CD8-positive, alpha-beta memory T cell (primary cell): ENCODE data around the gene C14orf93. TPM values are rescaled to one million over a fixed set of nuclear protein-coding genes. Genes with fewer than 3 reads are reported as not detected.
A peak's percentile ranks its signal among the peaks of the same experiment; 100 is the strongest.

Experiments
- CTCF ChIA-PET: fragments of 350-600 bp; sonication (Branson Sonifier 250); formaldehyde crosslinking; loops from one replicate; lab custom pipeline; 2021; ENCODE audit warnings: antibody characterized with exemption; lab: Charles Lee
- POLR2A ChIA-PET: fragments of 350-600 bp; sonication (Branson Sonifier 250); formaldehyde crosslinking; loops from one replicate; lab custom pipeline; 2021; ENCODE audit warnings: antibody characterized with exemption; lab: Charles Lee
- DNase-seq, 5 donors: peaks; one replicate each; pipeline versions ENCODE4 v3.0.0 to v3.0.0-alpha.2; 2020 to 2022; ENCODE audit warnings: mixed read lengths in 1 of 5
- H3K27ac ChIP-seq: one replicate; pipeline ENCODE4 v1.7.0; 2013; ENCODE audit warnings: low read depth, mild to moderate bottlenecking, low read length, moderate library complexity
- H3K27me3 ChIP-seq: 2 replicates; pipeline ENCODE4 v1.7.0; 2013; ENCODE audit warnings: low read length, mild to moderate bottlenecking; ENCODE audit not compliant: insufficient read depth, poor library complexity, severe bottlenecking
- H3K36me3 ChIP-seq: 2 replicates; pipeline ENCODE4 v1.7.0; 2013; ENCODE audit warnings: mild to moderate bottlenecking, low read length, moderate library complexity; ENCODE audit not compliant: insufficient read depth
- H3K4me1 ChIP-seq: 2 replicates; pipeline ENCODE4 v1.7.0; 2013; ENCODE audit warnings: mild to moderate bottlenecking, low read length, moderate library complexity; ENCODE audit not compliant: insufficient read depth
- H3K4me3 ChIP-seq: 2 replicates; pipeline ENCODE4 v1.7.0; 2013; ENCODE audit warnings: mild to moderate bottlenecking, low read length
- H3K9me3 ChIP-seq: 2 replicates; pipeline ENCODE4 v1.7.0; 2013; ENCODE audit warnings: mild to moderate bottlenecking, low read length
- H3K27ac Mint-ChIP-seq, 8 donors: one replicate each; pipeline ENCODE4 v1.8.0; 2020 to 2021; ENCODE audit warnings: mixed read lengths in 8 of 8, mild to moderate bottlenecking in 6 of 8, inconsistent platforms in 3 of 8, moderate library complexity in 3 of 8
- H3K27me3 Mint-ChIP-seq, 2 donors: one replicate each; pipeline ENCODE4 v1.8.0; 2020 to 2021; ENCODE audit warnings: mixed read lengths in 2 of 2, mild to moderate bottlenecking in 1 of 2, moderate library complexity in 1 of 2
- H3K36me3 Mint-ChIP-seq, 3 donors: one replicate each; pipeline ENCODE4 v1.8.0; 2020 to 2021; ENCODE audit warnings: mixed read lengths in 3 of 3, inconsistent platforms in 1 of 3, mild to moderate bottlenecking in 1 of 3
- H3K4me1 Mint-ChIP-seq, 3 donors: one replicate each; pipeline ENCODE4 v1.8.0; 2020 to 2021; ENCODE audit warnings: mixed read lengths in 3 of 3, inconsistent platforms in 1 of 3, mild to moderate bottlenecking in 1 of 3
- H3K4me3 Mint-ChIP-seq, 7 donors: one replicate each; pipeline ENCODE4 v1.8.0; 2020 to 2021; ENCODE audit warnings: mixed read lengths in 7 of 7, mild to moderate bottlenecking in 6 of 7, moderate library complexity in 4 of 7, inconsistent platforms in 2 of 7
- H3K9me3 Mint-ChIP-seq, 5 donors: one replicate each; pipeline ENCODE4 v1.8.0; 2020 to 2022; ENCODE audit warnings: mixed read lengths in 5 of 5, mild to moderate bottlenecking in 3 of 5, moderate library complexity in 2 of 5, inconsistent platforms in 1 of 5
- polyA plus RNA-seq: library from polyadenylated mRNA; unstranded; fragments of 300-500 nt; fragmentation: Illumina TruSeq; gene quantifications from one replicate; pipeline ENCODE4 v1.2.3, GENCODE V29; 2021
- total RNA-seq, 2 experiments: library from RNA; stranded (reverse); gene quantifications; one replicate each; pipeline ENCODE4 v1.2.3, GENCODE V29; 2021

The C14orf93 gene, protein sequence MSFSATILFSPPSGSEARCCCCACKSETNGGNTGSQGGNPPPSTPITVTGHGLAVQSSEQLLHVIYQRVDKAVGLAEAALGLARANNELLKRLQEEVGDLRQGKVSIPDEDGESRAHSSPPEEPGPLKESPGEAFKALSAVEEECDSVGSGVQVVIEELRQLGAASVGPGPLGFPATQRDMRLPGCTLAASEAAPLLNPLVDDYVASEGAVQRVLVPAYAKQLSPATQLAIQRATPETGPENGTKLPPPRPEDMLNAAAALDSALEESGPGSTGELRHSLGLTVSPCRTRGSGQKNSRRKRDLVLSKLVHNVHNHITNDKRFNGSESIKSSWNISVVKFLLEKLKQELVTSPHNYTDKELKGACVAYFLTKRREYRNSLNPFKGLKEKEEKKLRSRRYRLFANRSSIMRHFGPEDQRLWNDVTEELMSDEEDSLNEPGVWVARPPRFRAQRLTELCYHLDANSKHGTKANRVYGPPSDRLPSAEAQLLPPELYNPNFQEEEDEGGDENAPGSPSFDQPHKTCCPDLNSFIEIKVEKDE
- total RNA-seq (1 to 10 TPM; 7.5 to 8.3 TPM), polyA plus RNA-seq (5.8 TPM)

DNA sequence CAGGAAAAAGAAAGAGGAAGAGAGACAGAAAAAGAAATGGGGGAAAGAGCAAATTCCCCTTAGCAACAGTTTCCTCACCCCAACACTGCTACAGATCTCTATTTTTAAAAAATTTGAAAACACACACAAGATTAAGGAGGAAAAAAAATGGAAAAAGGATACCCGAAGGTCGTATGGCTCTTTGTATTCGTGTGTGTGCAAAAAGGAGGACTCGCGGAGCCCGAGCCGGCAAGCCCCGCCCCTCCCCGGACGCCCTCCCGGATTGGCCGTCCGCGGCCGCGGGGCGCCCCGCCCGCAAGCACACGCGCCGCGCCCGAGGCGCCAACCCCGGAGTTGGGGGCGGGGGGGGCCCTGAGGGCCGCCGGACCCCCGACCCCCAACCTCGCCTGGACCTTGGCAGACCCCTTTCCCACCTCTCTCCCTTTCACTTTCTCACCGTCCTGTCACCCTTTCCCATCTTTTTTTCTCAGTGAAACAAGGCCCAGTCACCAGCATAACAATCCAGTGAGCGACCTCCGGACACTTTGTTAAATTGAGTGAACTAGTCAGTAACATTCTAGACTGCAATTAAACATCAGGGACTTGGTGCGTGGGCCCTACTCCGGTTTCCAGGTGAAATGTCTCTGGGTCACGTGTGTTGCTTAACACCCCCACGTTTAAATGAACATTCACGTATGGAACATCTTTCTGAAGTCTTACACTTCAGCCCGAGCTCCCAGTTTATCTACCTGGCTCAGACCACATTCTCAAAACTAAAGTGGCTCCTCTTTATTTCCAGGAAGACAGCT is at the start of gene C14orf93:
Gene C14orf93, minus strand, starts transcription at position 205 of the 788 bp plus-strand sequence. CDS start 11,120 bp downstream, outside the sequence.
- H3K36me3 ChIP-seq: no peaks in the 10 kb centered on the region

DNA sequence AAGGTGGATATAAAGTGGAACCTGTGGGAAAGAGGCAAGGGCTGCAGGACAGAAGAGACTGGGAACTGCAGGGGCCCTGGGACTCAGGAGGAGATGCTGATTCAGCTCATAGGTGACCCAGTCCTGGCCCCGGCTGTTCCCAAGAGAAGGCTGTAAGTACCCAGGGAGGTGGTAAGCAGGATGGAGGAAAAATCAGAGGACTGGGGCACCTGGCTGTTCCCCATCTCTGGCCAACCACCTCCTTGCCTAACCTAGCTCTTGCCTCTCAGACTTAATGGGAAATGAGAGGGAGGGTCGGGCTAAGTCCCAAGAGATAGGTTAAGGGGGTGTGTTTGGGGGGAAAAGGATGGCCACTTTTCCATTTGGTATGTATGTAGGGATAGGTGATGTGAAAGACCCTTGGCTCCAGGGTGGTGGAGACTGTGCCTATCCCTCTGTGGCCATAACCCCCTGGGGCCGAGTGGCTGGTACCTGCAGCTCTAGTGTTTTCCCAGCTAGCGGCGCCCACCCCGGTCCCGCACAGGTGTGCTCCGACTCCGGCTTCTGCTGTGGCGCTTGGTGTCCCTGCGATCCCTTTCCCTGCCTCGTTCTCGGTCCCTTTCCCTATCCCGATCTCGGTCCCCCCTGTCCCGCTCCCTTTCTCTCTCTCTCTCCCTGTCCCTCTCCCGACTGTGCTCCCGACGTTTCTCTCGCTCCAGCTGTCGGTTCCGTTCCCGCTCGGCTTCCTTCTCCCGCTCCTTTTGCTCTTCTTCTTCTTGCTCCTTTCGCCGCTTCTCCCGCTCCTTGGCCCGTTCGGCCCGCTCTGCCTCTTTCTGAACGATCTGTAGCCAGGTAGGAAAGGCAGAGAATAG is 48.9 kb upstream of the C14orf93 start:
- H3K4me3 Mint-ChIP-seq: peak overlapping the region in 4 of 7 donors; percentile 23 to 68 (median 30)
- H3K9me3 Mint-ChIP-seq: no peaks in the 10 kb centered on the region
- peaks cover 3 to 55% (median 14%) of the 10 kb centered on the region in 3 donors for H3K36me3 Mint-ChIP-seq
- Histone ChIP-seq H3K9me3 (no peaks in the 10 kb centered on the region), H3K27ac (no peak overlapping the region), H3K27me3 (no peaks in the 10 kb centered on the region), H3K4me1 (peaks cover 14% of the 10 kb centered on the region), H3K4me3 (no peak overlapping the region), H3K36me3 (peaks cover 38% of the 10 kb centered on the region)
- ChIA-PET POLR2A (interaction anchor here (0.5 to 1.5 kb wide), 6 partner anchors 10 to 294 kb away, joined by 5 to 14 read pairs (median 6); partner anchors contain the start of gene AJUBA), CTCF (interaction anchor here (0.8 to 21.2 kb wide), 24 partner anchors 9 to 489 kb away, joined by 3 to 732 read pairs (median 6); partner anchors contain the start of genes ACIN1, AJUBA, C14orf119 and PRMT5)
- H3K27ac Mint-ChIP-seq: peak overlapping the region in 2 of 8 donors; percentile 52 to 54
- peaks cover 16 to 19% (median 18%) of the 10 kb centered on the region in 3 donors for H3K4me1 Mint-ChIP-seq
- H3K27me3 Mint-ChIP-seq: no peaks in the 10 kb centered on the region
- no peak for DNase-seq

More for the DNA sequence above, at the start of gene C14orf93:
- Histone ChIP-seq H3K27ac (peak within 1 kb of the TSS; percentile 86), H3K27me3 (no peaks in the 10 kb centered on the region), H3K4me1 (peaks cover 36% of the 10 kb centered on the region), H3K9me3 (no peaks in the 10 kb centered on the region), H3K4me3 (peak within 1 kb of the TSS; percentile 85)
- H3K27ac Mint-ChIP-seq: peak within 1 kb of the TSS; percentile 92 to 98 (median 94)
- DNase-seq: peak; percentile 70 to 84 (median 72)
- peak within 1 kb of the TSS; percentile 90 to 99 (median 94) for H3K4me3 Mint-ChIP-seq
- peaks cover 0 to 11% (median 0%) of the 10 kb centered on the region in 3 donors for H3K36me3 Mint-ChIP-seq
- H3K27me3 Mint-ChIP-seq: no peaks in the 10 kb centered on the region
- ChIA-PET POLR2A (interaction anchor here (0.5 to 0.7 kb wide), 2 partner anchors 17 to 38 kb away, joined by 3 to 4 read pairs; no protein-coding TSS in a partner anchor), CTCF (interaction anchor here (1.0 to 5.8 kb wide), 3 partner anchors 13 to 58 kb away, joined by 3 to 32 read pairs (median 6); no protein-coding TSS in a partner anchor)
- peaks cover 37 to 52% (median 52%) of the 10 kb centered on the region in 3 donors for H3K4me1 Mint-ChIP-seq
- H3K9me3 Mint-ChIP-seq: no peaks in the 10 kb centered on the region

GRCh38 chr14:23057757-23058653 is 48.1 kb upstream of the C14orf93 start:
- H3K27ac ChIP-seq: no peak overlapping the region
- peaks cover 0 to 46% (median 11%) of the 10 kb centered on the region in 3 donors for H3K36me3 Mint-ChIP-seq

DNA sequence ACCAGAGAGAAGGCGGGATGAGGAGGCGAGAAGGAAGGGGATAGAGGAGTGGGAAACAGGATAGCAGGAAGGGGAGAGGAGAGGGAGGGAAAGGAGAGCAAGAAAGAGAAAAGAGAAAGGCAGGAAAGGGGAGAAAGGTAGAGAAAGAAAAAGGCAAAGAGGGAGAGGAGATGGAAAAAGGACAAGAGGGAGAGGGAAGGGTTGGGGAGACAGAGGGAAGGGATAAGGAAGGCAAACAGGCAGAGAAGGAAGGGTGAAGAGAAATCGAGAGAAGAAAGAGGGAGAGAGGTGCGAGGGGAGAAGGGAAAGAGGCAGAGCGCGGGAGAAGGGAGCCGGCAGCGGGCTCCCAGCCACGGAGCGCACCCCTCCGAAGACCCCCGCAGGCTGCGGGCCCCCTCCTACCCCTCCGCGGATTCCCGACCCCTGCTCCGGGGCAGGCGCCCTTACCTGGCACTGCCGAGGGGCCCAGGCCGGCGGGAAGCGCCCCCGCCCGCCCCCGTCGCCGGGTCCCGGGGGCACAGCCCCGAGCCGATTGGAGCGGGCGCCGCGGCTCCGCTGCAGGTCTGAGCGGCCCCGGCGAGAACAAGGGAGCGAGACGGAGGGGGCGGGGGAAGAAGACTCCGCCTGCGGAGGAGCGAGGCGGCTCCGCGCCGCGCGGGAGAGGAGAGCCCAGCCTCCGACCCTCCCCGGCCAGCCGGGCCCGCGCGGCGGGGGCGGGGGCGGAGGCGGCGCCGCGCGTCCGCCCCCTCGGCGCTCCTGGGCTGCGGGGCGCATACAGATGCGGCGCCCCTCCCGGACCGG is 47.2 kb upstream of the C14orf93 start, which contains the start of gene CDH24:
Gene CDH24, minus strand, starts transcription at position 565 of the 801 bp plus-strand sequence. CDS start 1,787 bp downstream, outside the sequence.
- Histone ChIP-seq H3K27ac (no peak within 1 kb of the TSS), H3K9me3 (no peaks in the 10 kb centered on the region), H3K4me1 (peaks cover 14% of the 10 kb centered on the region), H3K4me3 (peak within 1 kb of the TSS; percentile 74), H3K36me3 (peaks cover 21% of the 10 kb centered on the region), H3K27me3 (no peaks in the 10 kb centered on the region)
- peak within 1 kb of the TSS; percentile 85 to 95 (median 90) for H3K4me3 Mint-ChIP-seq
- ChIA-PET POLR2A (interaction anchor here (0.5 to 1.5 kb wide), 6 partner anchors 50 to 487 kb away, joined by 3 to 14 read pairs (median 6); partner anchors contain the start of gene AJUBA), CTCF (interaction anchor here (0.7 to 21.2 kb wide), 33 partner anchors 8 to 487 kb away, joined by 3 to 732 read pairs (median 5); partner anchors contain the start of genes ACIN1, AJUBA, C14orf119 and PRMT5)
- H3K27me3 Mint-ChIP-seq: no peaks in the 10 kb centered on the region
- peaks cover 16 to 19% (median 18%) of the 10 kb centered on the region in 3 donors for H3K4me1 Mint-ChIP-seq
- no peaks in the 10 kb centered on the region for H3K9me3 Mint-ChIP-seq
- peak within 1 kb of the TSS; percentile 2 to 95 (median 80) for H3K27ac Mint-ChIP-seq
- peaks cover 0 to 38% (median 8%) of the 10 kb centered on the region in 3 donors for H3K36me3 Mint-ChIP-seq
- DNase-seq: peak; percentile 51 to 80 (median 67)

More at GRCh38 chr14:23057757-23058653, 48.1 kb upstream of the C14orf93 start:
- H3K9me3 ChIP-seq: no peaks in the 10 kb centered on the region
- peak overlapping the region; percentile 74 for H3K4me3 ChIP-seq
- ChIA-PET POLR2A (interaction anchor here (0.5 to 1.5 kb wide), 8 partner anchors 10 to 488 kb away, joined by 3 to 14 read pairs (median 6); partner anchors contain the start of gene AJUBA), CTCF (interaction anchor here (0.7 to 21.2 kb wide), 33 partner anchors 9 to 488 kb away, joined by 3 to 732 read pairs (median 5); partner anchors contain the start of genes ACIN1, AJUBA, C14orf119 and PRMT5)
- Mint-ChIP-seq H3K4me1 (peaks cover 16 to 19% (median 18%) of the 10 kb centered on the region in 3 donors), H3K27ac (peak overlapping the region in 7 of 8 donors; percentile 37 to 92 (median 66)), H3K4me3 (peak overlapping the region; percentile 85 to 95 (median 90)), H3K27me3 (no peaks in the 10 kb centered on the region), H3K9me3 (no peaks in the 10 kb centered on the region)
- DNase-seq: peak; percentile 74 to 90 (median 81)
- peaks cover 29% of the 10 kb centered on the region for H3K36me3 ChIP-seq
- H3K4me1 ChIP-seq: peaks cover 14% of the 10 kb centered on the region
- H3K27me3 ChIP-seq: no peaks in the 10 kb centered on the region

GRCh38 chr14:23056145-23056955 is 46.4 kb upstream of the C14orf93 start:
- Histone ChIP-seq H3K27ac (no peak overlapping the region), H3K4me3 (peak overlapping the region; percentile 47), H3K4me1 (peaks cover 14% of the 10 kb centered on the region), H3K9me3 (no peaks in the 10 kb centered on the region), H3K27me3 (no peaks in the 10 kb centered on the region), H3K36me3 (peaks cover 17% of the 10 kb centered on the region)
- Mint-ChIP-seq H3K4me3 (peak overlapping the region; percentile 72 to 95 (median 84)), H3K9me3 (no peaks in the 10 kb centered on the region), H3K4me1 (peaks cover 16 to 19% (median 18%) of the 10 kb centered on the region in 3 donors), H3K27me3 (no peaks in the 10 kb centered on the region), H3K36me3 (peaks cover 0 to 32% (median 6%) of the 10 kb centered on the region in 3 donors), H3K27ac (peak overlapping the region; percentile 2 to 95 (median 73))
- peak; percentile 54 to 75 (median 59) for DNase-seq
- ChIA-PET POLR2A (interaction anchor here (1.4 kb wide), 1 partner anchor 70 kb away, joined by 6 read pairs; no protein-coding TSS in a partner anchor), CTCF (interaction anchor here (0.9 to 21.2 kb wide), 12 partner anchors 11 to 174 kb away, joined by 3 to 732 read pairs (median 4); partner anchors contain the start of genes ACIN1, AJUBA, C14orf119 and PRMT5)
